GM12878 (cell line): ENCODE results near the gene PLEKHA7.

Source experiments
- BHLHE40 ChIP-seq, 2 experiments: fragments of 450-650 bp in 1 of 2; IDR thresholded peaks; 2 replicates each; pipeline ENCODE4 v1.6.1; 2011 to 2017; ENCODE audit warnings: low read depth in 2 of 2, borderline replicate concordance in 1 of 2, improper control_type of control experiment in 1 of 2, low read length in 1 of 2, mild to moderate bottlenecking in 1 of 2
- EZH2 ChIP-seq: IDR thresholded peaks from 2 replicates; pipeline ENCODE4 v1.6.1; 2012; ENCODE audit warnings: low read depth, mild to moderate bottlenecking, control low read depth, inconsistent platforms, low read length, borderline replicate concordance; ENCODE audit not compliant: control insufficient read depth
- NR2C2 ChIP-seq: IDR thresholded peaks from 2 replicates; pipeline ENCODE4 v1.6.1; 2011; ENCODE audit warnings: borderline replicate concordance, low read depth; ENCODE audit not compliant: control insufficient read depth, insufficient read length
- PAX8 ChIP-seq: fragments of 450-650 bp; IDR thresholded peaks from 2 replicates; pipeline ENCODE4 v1.6.1; 2017; ENCODE audit warnings: mild to moderate bottlenecking, moderate library complexity
- POLR2AphosphoS5 ChIP-seq: IDR thresholded peaks from 2 replicates; pipeline ENCODE4 v1.6.1; 2011; ENCODE audit warnings: mild to moderate bottlenecking, low read length, inconsistent platforms
- ZNF24 ChIP-seq: fragments of 450-650 bp; IDR thresholded peaks from 2 replicates; pipeline ENCODE4 v1.6.1; 2017; ENCODE audit warnings: antibody characterized with exemption, mild to moderate bottlenecking

GRCh38 chr11:17015627-17016126 lies 1.5 kb upstream of the PLEKHA7 start:
- TF ChIP-seq EZH2 (no peak), BHLHE40 (IDR thresholded peaks at IDR 0.05; ENCODE audit: borderline replicate concordance in 1 of 2, low read depth in 2 of 2, low read length in 1 of 2) (no peak), PAX8 (no peak), ZNF24 (no peak), POLR2AphosphoS5 (no peak), NR2C2 (no peak)
